GM20431 (cell line): ENCODE results near the gene USF2.

ENCODE experiments used
- in situ Hi-C: fragments of 300-500 bp; cut with MseI, MboI; formaldehyde crosslinking; loops from one replicate; pipeline ENCODE4 v1.15.0; 2020; ENCODE audit warnings: low sequenced_read_pairs; ENCODE audit not compliant: unreplicated experiment

The USF2 gene

DNA sequence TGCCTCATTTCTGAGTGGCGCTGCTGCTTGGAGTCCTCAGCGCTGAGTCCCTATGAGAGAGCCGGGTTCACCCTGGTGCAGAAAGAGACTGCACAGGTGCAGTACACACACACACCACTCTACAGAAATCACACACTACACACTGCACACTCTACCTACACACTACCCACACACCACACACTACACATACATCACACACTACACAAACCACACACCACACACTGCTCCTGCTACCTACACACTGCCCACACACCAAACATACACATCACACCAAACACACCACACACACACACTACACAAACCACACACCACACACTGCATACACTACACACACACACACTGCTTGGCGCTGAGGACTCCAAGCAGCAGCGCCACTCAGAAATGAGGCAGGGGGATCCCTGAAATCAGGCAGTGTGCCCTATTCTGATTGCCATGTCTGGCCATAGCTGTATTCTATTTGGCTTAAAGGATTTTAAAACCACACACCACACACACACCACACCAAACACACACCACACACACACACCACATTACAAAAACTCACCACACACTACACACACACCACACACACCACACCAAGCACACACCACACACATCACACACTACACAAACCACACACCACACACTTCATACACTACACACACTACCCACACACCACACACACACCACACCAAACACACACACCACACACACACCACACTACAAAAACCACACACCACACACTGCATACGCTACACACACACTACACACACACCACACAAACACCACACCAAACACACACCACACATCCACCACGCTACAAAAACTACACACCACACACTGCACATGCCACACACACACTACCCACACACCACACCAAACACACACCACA, 28.1 kb downstream of the USF2 start:
- in situ Hi-C loops = no loop called here

DNA sequence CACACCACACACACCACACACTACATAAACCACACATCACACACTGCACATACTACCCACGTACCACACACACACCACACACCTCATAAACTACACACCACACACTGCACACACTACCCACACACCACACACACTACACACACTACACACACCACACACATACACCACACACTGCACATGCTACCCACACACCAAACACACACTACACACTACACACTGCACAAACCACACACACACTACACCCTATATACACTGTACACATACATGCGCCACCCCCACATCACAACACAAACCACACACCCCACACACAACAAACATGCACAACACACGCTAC, 28.7 kb downstream of the USF2 start:
- in situ Hi-C loops = no loop called here

DNA sequence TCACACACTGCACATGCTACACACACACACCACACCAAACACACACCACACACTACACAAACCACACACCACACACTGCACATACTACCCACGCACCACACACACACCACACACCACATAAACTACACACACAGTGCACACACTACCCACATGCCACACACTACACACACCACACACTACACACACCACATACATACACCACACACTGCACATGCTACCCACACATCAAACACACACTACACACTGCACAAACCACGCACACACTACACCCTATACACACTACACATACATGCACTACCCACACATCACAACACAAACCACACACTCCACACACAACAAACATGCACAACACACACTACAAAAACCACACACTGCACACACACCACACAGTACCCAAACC, 29.2 kb downstream of the USF2 start:
- in situ Hi-C loops = no loop called here

DNA sequence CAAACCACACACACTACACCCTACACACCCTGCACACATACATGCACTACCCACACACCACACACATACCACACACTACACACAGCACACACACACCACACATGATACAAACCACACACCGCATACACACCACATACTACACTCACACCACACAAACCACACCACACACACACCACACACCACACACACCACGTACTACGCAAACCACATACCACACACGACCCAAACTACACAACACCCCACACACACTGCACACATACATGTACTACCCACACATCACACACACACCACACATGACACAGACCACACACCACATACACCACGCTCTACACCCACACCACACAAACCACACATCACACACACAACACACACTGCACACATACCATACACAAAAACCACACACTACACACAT, 29.8 kb downstream of the USF2 start:
- in situ Hi-C loops = no loop called here

DNA sequence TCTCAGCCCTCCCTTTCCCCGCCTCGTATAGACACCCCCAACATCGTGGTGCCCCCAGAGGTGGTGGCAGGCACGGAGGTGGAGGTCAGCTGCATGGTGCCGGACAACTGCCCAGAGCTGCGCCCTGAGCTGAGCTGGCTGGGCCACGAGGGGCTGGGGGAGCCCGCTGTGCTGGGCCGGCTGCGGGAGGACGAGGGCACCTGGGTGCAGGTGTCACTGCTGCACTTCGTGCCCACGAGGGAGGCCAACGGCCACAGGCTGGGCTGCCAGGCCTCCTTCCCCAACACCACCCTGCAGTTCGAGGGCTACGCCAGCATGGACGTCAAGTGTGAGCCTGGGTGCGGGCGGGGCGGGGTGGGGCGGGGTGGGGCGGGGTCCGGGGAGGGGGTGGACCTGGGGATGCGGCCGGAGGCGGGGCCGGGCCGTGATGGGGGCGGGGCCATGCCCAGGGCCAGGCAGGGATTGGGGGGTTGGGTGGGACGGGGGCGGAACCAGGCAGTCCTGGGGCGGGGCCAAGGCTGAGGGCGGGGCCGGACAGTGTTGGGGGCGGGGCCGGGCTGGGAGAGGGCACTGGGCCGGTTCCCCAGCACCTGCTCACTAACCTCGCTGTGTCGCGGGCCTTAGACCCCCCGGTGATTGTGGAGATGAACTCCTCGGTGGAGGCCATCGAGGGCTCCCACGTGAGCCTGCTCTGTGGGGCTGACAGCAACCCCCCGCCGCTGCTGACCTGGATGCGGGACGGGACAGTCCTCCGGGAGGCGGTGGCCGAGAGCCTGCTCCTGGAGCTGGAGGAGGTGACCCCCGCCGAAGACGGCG, 31.0 kb downstream of the USF2 start:
- in situ Hi-C loops = no loop called here

DNA sequence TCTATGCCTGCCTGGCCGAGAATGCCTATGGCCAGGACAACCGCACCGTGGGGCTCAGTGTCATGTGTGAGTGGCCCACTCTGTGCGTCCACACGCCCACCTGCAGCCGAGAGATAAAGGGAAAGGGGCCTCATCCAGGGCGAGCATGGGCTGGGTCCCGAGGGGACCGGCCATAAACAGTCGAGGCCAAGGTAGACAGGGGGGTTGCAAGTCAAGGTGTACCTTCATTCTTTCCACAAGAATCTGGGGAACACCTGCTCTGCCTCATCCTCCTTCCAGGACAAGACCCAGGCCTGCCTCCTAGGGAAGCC, 31.5 kb downstream of the USF2 start:
- in situ Hi-C loops = no loop called here

DNA sequence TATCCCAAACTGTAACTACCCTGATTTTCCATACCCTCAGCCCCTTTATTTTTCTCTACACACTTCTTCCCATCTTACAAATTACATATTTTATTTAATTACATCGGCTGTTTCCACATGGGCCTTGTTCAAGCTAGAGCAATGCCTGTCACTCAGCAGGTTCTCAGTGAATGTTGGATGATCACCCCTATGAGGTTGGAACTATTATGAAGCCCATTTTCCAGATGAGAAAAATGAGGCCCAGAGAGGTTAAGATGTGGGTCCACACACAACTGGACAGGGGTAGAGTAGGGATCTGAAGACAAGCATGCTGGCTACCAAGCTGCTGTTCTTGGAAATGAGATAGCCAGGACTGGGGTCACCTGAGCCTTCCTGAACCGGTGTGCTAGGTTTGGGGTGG, 33.2 kb downstream of the USF2 start:
- in situ Hi-C loops = no loop called here

DNA sequence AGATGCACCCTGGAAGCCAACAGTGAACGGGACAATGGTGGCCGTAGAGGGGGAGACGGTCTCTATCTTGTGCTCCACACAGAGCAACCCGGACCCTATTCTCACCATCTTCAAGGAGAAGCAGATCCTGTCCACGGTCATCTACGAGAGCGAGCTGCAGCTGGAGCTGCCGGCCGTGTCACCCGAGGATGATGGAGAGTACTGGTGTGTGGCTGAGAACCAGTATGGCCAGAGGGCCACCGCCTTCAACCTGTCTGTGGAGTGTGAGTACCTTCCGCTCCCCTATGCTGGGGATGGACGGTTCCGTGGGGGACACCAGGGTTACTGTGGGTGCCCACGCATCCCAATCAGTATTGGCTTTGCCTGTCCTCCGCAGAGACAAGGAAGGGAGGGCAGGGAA, 33.7 kb downstream of the USF2 start:
- in situ Hi-C loops = no loop called here

DNA sequence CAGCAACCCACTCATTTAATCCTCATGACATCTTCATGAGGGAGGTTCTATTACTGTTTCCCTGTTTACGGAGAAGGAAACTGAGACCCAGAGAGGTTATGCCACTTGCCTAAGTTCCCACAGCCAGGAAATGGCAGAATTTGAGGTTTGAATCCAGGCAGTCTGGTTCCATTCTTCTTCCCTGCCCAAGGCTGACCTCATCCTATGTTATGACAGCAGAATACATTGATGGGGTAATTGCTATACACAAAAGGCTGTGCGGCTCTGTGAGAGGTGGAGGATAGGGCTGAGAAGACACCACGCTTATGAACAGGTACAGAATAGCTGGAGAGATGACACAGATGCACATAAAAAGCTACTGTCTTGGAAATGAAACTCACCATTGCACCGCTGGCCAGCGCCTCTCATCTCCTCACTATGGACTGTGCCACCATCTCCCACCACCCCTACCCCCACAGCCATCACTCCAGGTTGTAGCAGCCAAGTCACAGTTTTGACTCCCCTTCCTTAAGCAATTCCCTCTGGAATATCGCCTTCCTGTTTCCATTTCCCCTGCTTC, 34.7 kb downstream of the USF2 start:
- in situ Hi-C loops = no loop called here

DNA sequence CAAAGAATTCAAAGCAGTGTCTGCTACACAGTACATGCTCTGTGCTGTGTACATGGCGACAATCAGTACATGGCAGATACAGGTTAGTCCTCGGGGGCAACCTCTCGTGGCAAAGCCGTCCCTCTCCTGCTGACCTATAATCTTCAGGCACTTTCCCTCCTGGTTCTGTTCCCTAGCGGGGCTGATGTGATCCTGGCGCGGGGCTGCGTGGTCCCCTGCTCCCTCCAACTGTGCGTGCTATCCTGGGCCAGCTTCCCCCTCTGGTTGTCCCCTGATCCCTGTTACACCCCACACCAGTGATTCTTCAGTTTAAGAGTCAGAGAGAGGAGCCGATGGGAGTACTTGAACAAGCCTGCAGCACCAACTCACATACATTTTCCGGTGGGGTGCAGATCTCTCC, 35.3 kb downstream of the USF2 start:
- in situ Hi-C loops = no loop called here

DNA sequence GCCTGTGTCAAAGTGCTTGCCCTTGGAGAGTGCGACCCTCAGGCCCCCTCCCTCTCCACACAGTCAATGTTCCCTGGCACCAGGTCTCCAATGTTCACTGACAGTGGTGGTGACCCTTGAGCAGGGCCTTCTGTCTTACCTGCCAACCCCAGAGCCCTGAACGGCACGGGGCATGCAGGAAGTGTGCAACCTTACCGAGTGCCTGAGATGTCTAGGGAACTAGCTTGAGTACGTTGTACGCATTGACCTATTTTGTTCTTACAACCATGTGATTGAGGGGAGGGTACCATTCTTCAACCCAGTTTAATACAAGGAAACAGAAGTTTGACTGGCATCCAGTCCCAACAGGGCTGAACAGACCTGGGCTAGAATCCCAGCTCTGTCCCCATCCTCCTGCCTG, 36.4 kb downstream of the USF2 start:
- in situ Hi-C loops = no loop called here

DNA sequence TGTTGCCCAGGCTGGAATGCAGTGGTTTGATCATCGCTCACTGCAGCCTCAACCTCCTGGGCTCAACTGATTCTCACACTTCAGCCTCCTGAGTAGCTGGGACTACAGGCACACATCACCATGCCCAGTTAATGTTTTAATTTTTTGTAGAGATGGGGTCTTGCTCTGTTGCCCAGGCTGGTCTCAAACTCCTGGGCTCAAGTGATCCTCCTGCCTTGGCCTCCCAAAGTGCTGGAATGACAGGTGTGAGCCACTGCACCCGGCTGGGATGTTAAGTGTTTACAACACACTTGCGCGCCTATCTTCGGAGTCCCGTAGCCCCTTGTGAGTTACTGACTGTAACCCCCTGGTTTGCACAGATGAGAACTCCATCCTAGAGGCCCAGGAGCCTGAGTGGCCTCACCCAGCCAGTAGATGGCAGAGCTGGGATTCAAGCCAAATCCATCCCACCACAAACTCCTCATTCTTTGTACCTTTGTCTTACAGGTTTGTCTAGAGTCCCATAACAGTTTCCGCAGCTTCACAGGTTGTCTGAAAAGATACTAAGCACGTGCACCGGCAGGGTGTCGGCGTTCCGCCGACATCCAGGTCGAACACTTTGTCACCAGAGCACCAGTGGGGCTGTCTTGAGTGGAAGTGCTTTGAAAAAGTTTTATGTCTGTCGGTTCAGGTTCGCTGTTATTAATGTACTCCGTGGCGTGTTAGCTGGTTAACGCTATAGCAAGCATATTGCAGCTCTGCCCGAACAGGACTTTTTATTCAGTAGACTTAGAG, 37.9 kb downstream of the USF2 start:
- in situ Hi-C loops = no loop called here

DNA sequence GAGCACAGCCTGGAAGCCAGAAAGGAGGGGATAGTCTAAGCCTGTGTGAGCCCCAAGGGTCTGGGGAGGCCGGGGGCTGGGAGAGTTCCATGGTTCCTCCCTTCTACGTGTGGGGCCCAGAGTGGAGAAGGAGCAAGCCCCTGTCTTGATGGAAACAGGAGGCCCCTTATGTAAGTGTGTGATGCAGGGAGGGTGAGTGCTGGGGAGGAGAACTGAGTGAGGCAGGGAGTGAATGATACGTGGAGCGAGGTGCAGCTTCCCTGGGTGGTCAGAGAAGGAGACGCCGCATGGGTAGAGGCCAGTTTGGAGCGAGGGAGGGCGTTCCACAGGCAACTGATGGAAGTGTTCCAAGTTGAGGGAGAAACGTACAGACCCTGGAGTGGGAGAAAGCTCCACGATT, 39.2 kb downstream of the USF2 start:
- in situ Hi-C loops = no loop called here

DNA sequence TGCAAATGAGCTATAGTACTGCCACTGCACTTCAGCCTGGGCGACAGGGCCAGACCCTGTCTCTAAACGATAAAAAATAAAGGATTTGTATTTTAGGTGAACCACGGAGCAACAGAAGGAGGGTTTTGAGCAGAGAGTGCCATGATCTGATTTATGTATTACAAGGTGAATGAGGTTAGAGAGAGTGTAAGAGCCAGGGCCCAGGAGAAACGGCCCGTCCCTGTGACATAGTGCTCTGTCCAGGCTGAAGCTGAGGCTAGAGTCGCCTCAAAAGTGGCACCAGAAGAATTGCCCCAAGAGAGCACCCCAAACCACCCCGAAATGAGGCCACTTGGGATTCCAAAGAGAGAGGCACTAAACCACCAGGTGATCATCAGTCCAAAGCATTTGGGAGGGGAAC, 40.1 kb downstream of the USF2 start:
- in situ Hi-C loops = no loop called here

DNA sequence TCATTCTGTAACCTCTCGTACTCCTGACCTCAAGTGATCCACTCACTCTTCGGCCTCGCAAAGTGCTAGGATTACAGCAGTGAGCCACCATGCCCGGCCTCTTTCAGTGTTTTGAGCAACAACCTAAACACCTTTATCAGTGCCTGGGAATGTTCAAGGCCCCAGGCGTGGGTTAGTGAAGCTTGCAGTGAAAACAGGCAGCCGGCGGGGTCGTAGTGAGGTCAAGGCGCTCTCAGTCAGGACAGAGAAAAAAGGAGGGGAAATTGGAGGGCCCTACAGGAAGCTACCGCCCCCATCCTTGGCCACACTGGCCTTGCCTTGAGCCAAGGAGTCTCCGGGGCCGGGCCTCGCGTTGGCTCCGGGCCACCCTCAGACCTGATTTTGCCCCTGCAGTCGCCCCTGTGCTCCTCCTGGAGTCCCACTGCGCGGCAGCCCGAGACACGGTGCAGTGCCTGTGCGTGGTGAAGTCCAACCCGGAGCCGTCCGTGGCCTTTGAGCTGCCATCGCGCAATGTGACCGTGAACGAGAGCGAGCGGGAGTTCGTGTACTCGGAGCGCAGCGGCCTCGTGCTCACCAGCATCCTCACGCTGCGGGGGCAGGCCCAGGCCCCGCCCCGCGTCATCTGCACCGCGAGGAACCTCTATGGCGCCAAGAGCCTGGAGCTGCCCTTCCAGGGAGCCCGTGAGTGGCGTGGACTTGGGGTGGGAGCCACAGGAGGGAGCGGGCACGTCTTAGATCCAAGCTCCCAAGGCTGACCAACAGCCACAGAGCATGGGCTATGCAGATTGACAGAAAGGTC, 40.9 kb downstream of the USF2 start:
- in situ Hi-C loops = no loop called here

DNA sequence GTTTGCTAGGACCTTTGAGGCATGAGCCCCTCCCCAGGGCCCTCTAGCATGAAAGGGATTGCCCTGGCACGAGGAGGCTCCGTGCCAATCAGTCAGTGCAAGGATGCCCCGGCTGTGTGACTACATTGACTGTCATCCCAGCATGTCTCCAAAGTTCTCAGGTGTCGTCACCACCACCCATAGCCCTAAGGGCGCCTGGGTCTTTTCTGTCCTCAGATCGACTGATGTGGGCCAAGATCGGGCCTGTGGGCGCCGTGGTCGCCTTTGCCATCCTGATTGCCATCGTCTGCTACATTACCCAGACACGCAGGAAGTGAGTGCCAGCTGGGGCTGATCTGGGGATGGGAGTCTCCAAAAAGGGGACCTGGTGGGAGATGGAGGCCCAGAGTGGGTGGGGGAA, 41.6 kb downstream of the USF2 start:
- in situ Hi-C loops = no loop called here

DNA sequence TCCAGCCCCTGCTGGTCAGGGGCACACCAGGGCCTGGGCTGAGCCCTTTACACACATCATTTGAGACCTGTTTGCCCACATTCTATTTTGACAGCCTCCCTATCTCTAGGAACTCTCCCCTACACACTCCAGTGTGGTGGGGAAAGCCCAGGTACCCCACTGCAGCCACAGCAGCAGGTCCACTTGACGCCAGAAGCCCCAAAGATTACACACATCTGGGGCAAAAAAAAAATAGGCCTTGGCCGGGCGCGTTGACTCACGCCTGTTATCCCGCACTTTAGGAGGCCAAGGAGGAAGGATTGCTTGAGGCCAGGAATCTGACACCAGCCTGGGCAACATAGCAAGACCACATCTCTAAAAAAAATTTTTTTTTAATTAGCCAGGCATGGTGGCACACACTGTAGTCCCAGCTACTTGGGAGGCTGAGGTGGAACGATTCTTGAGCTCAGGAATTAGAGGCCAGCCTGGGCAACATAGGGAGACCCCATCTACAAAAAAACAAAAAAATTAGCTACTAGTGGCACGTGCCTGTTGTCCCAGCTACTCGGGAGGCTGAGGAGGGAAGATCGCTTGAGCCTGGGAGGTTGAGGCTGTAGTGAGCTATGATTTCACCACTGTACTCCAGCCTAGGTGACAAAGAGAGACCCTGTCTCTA, 42.2 kb downstream of the USF2 start:
- in situ Hi-C loops = no loop called here

DNA sequence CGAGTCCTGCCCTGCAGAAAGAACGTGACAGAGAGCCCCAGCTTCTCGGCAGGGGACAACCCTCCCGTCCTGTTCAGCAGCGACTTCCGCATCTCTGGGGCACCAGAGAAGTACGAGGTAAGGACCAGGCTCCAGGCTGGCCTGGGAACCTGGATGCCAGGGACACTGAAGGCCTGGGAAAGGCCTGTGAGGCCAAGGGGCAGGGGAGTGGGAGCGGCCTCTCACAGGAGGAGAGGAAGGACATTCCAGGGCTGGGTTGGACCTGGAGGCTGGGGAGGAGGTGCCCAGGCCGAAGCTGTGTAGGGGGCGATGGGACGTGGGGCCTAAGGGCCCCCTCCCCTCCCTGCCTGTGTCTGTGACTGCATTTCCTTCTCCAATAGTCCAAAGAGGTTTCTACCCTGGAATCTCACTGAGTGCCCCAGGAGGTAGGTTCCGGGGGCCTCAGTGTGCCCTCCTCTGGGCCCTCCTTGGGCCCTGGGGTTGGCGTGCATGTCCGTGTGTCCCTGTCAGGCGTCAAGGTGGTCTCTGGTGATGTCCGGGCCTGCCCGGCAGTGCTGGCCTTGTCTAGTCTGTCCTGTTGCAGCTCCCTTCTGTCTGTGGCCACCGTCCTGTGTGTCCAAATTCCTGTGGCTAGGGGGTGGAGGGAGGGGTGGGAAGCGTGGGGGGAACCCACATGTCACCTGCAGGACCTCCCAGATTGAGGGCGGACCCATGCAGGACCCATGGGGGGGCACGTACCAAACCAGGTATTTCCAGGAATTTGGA, 43.3 kb downstream of the USF2 start:
- in situ Hi-C loops = no loop called here

DNA sequence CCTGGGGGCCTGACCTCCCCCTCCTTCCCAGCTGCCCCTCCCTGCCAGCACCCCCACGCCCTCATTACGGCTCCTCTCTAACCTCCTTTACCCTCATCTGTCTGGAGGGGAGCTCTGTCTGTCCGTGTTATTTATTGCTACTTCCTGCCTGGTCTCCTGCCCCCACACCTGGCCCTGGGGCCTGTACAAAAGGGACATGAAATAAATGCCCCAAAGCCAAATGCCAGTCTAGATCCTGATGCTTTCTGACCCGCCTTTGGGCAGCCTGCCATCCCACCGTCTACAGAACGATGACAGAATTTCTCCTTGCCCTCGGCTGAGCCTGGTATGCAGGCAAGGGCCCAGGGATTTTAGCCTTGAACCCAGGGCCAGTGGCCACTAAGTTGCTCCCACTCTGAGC, 44.8 kb downstream of the USF2 start:
- in situ Hi-C loops = no loop called here
